ENCODE results near the gene PLCH1.

Gene PLCH1

GRCh38 chr3:155365178-155365783, 379.6 kb downstream of the PLCH1 start:
- DNase-seq, result no peak

- DNase-seq, result no peak
Observed at GRCh38 chr3:155364492-155364891, 380.4 kb downstream of the PLCH1 start.

- DNase-seq, result no peak
Observed at GRCh38 chr3:155363690-155364070, 381.2 kb downstream of the PLCH1 start.

GRCh38 chr3:155362808-155363689, 381.8 kb downstream of the PLCH1 start:
- DNase-seq, result no peak

- DNase-seq, result no peak
Observed at GRCh38 chr3:155360281-155360680, 384.6 kb downstream of the PLCH1 start.

GRCh38 chr3:155356594-155357370, 388.1 kb downstream of the PLCH1 start:
- no peak for DNase-seq

- DNase-seq, result no peak
Observed at GRCh38 chr3:155354658-155355057, 390.2 kb downstream of the PLCH1 start.

- no peak for DNase-seq
Observed at GRCh38 chr3:155352900-155353490, 391.9 kb downstream of the PLCH1 start.

GRCh38 chr3:155350571-155350970, 394.3 kb downstream of the PLCH1 start:
- peak; percentile 11 for DNase-seq

- no peak for DNase-seq
Observed at GRCh38 chr3:155347901-155348300, 397.0 kb downstream of the PLCH1 start.

- DNase-seq, result no peak
Observed at GRCh38 chr3:155342344-155342743, 402.5 kb downstream of the PLCH1 start.

GRCh38 chr3:155339052-155339451, 405.8 kb downstream of the PLCH1 start:
- no peak for DNase-seq

GRCh38 chr3:155335724-155336354, 409.0 kb downstream of the PLCH1 start:
- DNase-seq, result peak; percentile 11

GRCh38 chr3:155334914-155335723, 409.8 kb downstream of the PLCH1 start:
- DNase-seq, result peak; percentile 95

GRCh38 chr3:155334215-155334913, 410.5 kb downstream of the PLCH1 start:
- DNase-seq, result no peak

GRCh38 chr3:155332716-155333115, 412.2 kb downstream of the PLCH1 start:
- DNase-seq, result no peak

GRCh38 chr3:155331078-155331477, 413.8 kb downstream of the PLCH1 start:
- DNase-seq, result no peak

GRCh38 chr3:155330370-155330769, 414.5 kb downstream of the PLCH1 start:
- no peak for DNase-seq

- DNase-seq, result no peak
Observed at GRCh38 chr3:155329513-155330048, 415.3 kb downstream of the PLCH1 start.

GRCh38 chr3:155327871-155328270, 417.0 kb downstream of the PLCH1 start:
- DNase-seq, result no peak

- no peak for DNase-seq
Observed at GRCh38 chr3:155327430-155327829, 417.4 kb downstream of the PLCH1 start.

All from GF-D8 (cell line).